GM12878 (cell line): Measurements from ENCODE around the gene RPS2. TPM values are rescaled to one million over a fixed set of nuclear protein-coding genes. Genes with fewer than 3 reads are reported as not detected.

Experiments used
- ASH2L ChIP-seq: fragments of 300-600, 200-600 bp; sonication (generic); IDR thresholded peaks from 2 replicates; pipeline ENCODE4 v1.6.1; 2017; ENCODE audit warnings: low read depth, mild to moderate bottlenecking, borderline replicate concordance
- BACH1 ChIP-seq: fragments of 450-650 bp; IDR thresholded peaks from 2 replicates; pipeline ENCODE4 v1.6.1; 2017; ENCODE audit warnings: mild to moderate bottlenecking, borderline replicate concordance
- BCL11A ChIP-seq: IDR thresholded peaks from 2 replicates; pipeline ENCODE4 v1.6.1; 2011; ENCODE audit warnings: low read depth, low read length
- BMI1 ChIP-seq: fragments of 450-650 bp; IDR thresholded peaks from 2 replicates; pipeline ENCODE4 v1.6.1; 2016; ENCODE audit warnings: mild to moderate bottlenecking, moderate library complexity, borderline replicate concordance
- CHD1 ChIP-seq: IDR thresholded peaks from 2 replicates; pipeline ENCODE4 v1.6.1; 2012; ENCODE audit warnings: low read depth, low read length, improper control_type of control experiment
- DPF2 ChIP-seq: fragments of 450-650 bp; IDR thresholded peaks from 2 replicates; pipeline ENCODE4 v1.6.1; 2017; ENCODE audit warnings: mild to moderate bottlenecking
- ESRRA ChIP-seq: IDR thresholded peaks from 2 replicates; pipeline ENCODE4 v1.6.1; 2012; ENCODE audit warnings: mild to moderate bottlenecking, low read length, improper control_type of control experiment
- FOS ChIP-seq: IDR thresholded peaks from 3 replicates; pipeline ENCODE4 v1.6.1; 2011; ENCODE audit warnings: borderline replicate concordance; ENCODE audit not compliant: insufficient read length; ENCODE audit errors: extremely low read depth
- HCFC1 ChIP-seq: fragments of 150-350 bp; IDR thresholded peaks from 2 replicates; pipeline ENCODE4 v1.6.1; 2014; ENCODE audit warnings: low read length
- IKZF1 ChIP-seq: fragments of 450-650 bp; conservative IDR thresholded peaks from 2 replicates; pipeline ENCODE4 v1.6.1; 2017; ENCODE audit warnings: antibody characterized with exemption, mild to moderate bottlenecking
- LARP7 ChIP-seq: fragments of 450-650 bp; IDR thresholded peaks from 2 replicates; pipeline ENCODE4 v1.6.1; 2017; ENCODE audit warnings: mild to moderate bottlenecking
- NR2C2 ChIP-seq: IDR thresholded peaks from 2 replicates; pipeline ENCODE4 v1.6.1; 2011; ENCODE audit warnings: borderline replicate concordance, low read depth; ENCODE audit not compliant: control insufficient read depth, insufficient read length
- POLR2AphosphoS2 ChIP-seq: IDR thresholded peaks from 2 replicates; pipeline ENCODE4 v1.6.1; 2011; ENCODE audit warnings: low read depth, mild to moderate bottlenecking, low read length, improper control_type of control experiment, moderate library complexity
- RB1 ChIP-seq: fragments of 450-650 bp; formaldehyde crosslinking; IDR thresholded peaks from 2 replicates; pipeline ENCODE4 v1.6.1; 2017; ENCODE audit warnings: mild to moderate bottlenecking, borderline replicate concordance
- SMARCA5 ChIP-seq: fragments of 450-650 bp; IDR thresholded peaks from 2 replicates; pipeline ENCODE4 v1.6.1; 2017; ENCODE audit warnings: mild to moderate bottlenecking
- SREBF2 ChIP-seq: IDR thresholded peaks from 2 replicates; pipeline ENCODE4 v1.6.1; 2012; ENCODE audit warnings: mild to moderate bottlenecking, low read length
- TARDBP ChIP-seq: IDR thresholded peaks from 2 replicates; pipeline ENCODE4 v1.6.1; 2016; ENCODE audit warnings: borderline replicate concordance
- ZNF384 ChIP-seq: IDR thresholded peaks from 2 replicates; pipeline ENCODE4 v1.6.1; 2012; ENCODE audit warnings: low read depth, mild to moderate bottlenecking, low read length, improper control_type of control experiment, borderline replicate concordance
- polyA plus RNA-seq, 11 experiments: library from polyadenylated mRNA; depleted of rRNA in 4 of 11; unstranded in 6 of 11; stranded (reverse) in 5 of 11; fragments of >200 nt; fragmentation: Nextera tagmentation in 4 of 11; fragmentation: Illumina TruSeq in 1 of 11; extraction: Ambion mirVana in 4 of 11; extraction: Trizol in 1 of 11; gene quantifications; 1 replicate in 1 of 11; 2 replicates in 10 of 11; pipeline versions ENCODE4 v1.2.1 to v1.2.3, GENCODE V29; 2011 to 2016; ENCODE audit warnings: inconsistent platforms in 2 of 11, missing spikeins in 2 of 11, low read depth in 1 of 11
- total RNA-seq, 4 experiments: library from RNA; depleted of rRNA in 3 of 4; stranded (reverse); fragments of >200 nt in 3 of 4; fragmentation: Illumina TruSeq in 1 of 4; extraction: Trizol in 1 of 4; gene quantifications; 2 replicates each; pipeline versions ENCODE4 v1.2.1 to v1.2.3, GENCODE V29; 2013 to 2021
- TF ChIP-seq, protein P1 (sequence below): fragments of 150-350 bp; IDR thresholded peaks from 2 replicates; pipeline ENCODE4 v1.6.1; 2014; ENCODE audit warnings: mild to moderate bottlenecking, low read depth, low read length
- TF ChIP-seq, protein P2 (sequence below): fragments of 450-650 bp; IDR thresholded peaks from 2 replicates; pipeline ENCODE4 v1.6.1; 2017; ENCODE audit warnings: mild to moderate bottlenecking, moderate library complexity
- TF ChIP-seq, protein P3 (sequence below): IDR thresholded peaks from 2 replicates; pipeline ENCODE4 v1.6.1; 2012; ENCODE audit warnings: mild to moderate bottlenecking, low read depth, low read length

RPS2 gene
- total and polyA plus RNA-seq, 10 of the 15 experiments (the other 5 are each of a cell fraction or from before 2014, with no cell fraction given), result 1,295 to 7,121 (median 3,933) TPM

DNA sequence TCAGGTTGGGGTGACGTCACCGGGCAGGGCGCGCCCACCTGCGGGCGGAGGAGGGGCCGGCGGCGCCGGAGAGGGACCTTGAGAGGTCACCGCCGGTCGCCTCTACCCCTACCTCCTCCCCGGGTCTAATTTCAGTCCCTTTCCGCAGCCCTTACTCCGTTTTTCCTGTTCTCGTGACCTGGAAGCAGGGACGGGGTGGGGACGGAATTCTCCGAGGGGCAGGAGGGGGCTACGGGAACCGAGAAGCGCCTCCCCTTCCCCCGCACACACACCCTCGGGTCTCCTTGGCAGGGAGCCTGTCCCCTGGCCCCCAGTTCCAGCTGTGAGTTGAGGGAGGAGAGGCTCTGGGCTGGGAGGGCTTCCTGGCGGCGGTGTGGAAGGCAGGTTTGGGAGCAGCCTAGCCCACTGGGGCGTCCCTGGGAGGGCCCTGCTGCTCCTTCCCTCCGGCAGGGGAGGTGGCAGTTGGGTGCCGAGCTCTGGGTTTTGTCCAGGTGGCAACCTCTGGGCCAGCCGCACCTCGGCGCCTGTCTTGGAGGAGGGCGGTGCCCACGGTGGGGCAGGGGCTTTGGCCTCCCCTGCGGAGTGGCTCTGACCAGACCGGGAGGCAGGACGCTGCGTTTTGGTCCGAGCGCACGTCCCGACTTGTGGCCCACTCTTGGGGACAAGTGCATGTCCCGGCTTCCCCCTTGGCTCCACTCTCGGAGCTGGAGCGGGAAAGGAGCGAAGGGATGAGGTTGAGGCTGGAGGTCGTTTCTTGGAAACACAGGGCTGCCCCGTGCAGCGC, 25.9 kb upstream of the RPS2 start (continued):
- TF ChIP-seq, protein P1, sequence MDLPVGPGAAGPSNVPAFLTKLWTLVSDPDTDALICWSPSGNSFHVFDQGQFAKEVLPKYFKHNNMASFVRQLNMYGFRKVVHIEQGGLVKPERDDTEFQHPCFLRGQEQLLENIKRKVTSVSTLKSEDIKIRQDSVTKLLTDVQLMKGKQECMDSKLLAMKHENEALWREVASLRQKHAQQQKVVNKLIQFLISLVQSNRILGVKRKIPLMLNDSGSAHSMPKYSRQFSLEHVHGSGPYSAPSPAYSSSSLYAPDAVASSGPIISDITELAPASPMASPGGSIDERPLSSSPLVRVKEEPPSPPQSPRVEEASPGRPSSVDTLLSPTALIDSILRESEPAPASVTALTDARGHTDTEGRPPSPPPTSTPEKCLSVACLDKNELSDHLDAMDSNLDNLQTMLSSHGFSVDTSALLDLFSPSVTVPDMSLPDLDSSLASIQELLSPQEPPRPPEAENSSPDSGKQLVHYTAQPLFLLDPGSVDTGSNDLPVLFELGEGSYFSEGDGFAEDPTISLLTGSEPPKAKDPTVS, result no peak
- TF ChIP-seq, protein P2, sequence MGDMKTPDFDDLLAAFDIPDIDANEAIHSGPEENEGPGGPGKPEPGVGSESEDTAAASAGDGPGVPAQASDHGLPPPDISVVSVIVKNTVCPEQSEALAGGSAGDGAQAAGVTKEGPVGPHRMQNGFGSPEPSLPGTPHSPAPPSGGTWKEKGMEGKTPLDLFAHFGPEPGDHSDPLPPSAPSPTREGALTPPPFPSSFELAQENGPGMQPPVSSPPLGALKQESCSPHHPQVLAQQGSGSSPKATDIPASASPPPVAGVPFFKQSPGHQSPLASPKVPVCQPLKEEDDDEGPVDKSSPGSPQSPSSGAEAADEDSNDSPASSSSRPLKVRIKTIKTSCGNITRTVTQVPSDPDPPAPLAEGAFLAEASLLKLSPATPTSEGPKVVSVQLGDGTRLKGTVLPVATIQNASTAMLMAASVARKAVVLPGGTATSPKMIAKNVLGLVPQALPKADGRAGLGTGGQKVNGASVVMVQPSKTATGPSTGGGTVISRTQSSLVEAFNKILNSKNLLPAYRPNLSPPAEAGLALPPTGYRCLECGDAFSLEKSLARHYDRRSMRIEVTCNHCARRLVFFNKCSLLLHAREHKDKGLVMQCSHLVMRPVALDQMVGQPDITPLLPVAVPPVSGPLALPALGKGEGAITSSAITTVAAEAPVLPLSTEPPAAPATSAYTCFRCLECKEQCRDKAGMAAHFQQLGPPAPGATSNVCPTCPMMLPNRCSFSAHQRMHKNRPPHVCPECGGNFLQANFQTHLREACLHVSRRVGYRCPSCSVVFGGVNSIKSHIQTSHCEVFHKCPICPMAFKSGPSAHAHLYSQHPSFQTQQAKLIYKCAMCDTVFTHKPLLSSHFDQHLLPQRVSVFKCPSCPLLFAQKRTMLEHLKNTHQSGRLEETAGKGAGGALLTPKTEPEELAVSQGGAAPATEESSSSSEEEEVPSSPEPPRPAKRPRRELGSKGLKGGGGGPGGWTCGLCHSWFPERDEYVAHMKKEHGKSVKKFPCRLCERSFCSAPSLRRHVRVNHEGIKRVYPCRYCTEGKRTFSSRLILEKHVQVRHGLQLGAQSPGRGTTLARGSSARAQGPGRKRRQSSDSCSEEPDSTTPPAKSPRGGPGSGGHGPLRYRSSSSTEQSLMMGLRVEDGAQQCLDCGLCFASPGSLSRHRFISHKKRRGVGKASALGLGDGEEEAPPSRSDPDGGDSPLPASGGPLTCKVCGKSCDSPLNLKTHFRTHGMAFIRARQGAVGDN, result no peak
- TF ChIP-seq BACH1 (0 out of 2 replicates have a peak, but pooled peaks have one; percentile 14), NR2C2 (no peak), BCL11A (no peak), BMI1 (no peak), LARP7 (peak; percentile 68; the same call in 1 of the 2 replicates), POLR2AphosphoS2 (no peak; the same call in 1 of the 2 replicates), SREBF2 (no peak), ZNF384 (no peak), TARDBP (no peak), SMARCA5 (0 out of 2 replicates have a peak, but pooled peaks have one; percentile 43), RB1 (0 out of 2 replicates have a peak, but pooled peaks have one; percentile 7), IKZF1 (peak; percentile 66), ESRRA (no peak), DPF2 (peak; percentile 67), CHD1 (no peak), ASH2L (no peak), HCFC1 (no peak), FOS (no peak)
- TF ChIP-seq, protein P3, sequence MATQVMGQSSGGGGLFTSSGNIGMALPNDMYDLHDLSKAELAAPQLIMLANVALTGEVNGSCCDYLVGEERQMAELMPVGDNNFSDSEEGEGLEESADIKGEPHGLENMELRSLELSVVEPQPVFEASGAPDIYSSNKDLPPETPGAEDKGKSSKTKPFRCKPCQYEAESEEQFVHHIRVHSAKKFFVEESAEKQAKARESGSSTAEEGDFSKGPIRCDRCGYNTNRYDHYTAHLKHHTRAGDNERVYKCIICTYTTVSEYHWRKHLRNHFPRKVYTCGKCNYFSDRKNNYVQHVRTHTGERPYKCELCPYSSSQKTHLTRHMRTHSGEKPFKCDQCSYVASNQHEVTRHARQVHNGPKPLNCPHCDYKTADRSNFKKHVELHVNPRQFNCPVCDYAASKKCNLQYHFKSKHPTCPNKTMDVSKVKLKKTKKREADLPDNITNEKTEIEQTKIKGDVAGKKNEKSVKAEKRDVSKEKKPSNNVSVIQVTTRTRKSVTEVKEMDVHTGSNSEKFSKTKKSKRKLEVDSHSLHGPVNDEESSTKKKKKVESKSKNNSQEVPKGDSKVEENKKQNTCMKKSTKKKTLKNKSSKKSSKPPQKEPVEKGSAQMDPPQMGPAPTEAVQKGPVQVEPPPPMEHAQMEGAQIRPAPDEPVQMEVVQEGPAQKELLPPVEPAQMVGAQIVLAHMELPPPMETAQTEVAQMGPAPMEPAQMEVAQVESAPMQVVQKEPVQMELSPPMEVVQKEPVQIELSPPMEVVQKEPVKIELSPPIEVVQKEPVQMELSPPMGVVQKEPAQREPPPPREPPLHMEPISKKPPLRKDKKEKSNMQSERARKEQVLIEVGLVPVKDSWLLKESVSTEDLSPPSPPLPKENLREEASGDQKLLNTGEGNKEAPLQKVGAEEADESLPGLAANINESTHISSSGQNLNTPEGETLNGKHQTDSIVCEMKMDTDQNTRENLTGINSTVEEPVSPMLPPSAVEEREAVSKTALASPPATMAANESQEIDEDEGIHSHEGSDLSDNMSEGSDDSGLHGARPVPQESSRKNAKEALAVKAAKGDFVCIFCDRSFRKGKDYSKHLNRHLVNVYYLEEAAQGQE, result no peak
